ENCODE results near the gene WASHC3.

DNA sequence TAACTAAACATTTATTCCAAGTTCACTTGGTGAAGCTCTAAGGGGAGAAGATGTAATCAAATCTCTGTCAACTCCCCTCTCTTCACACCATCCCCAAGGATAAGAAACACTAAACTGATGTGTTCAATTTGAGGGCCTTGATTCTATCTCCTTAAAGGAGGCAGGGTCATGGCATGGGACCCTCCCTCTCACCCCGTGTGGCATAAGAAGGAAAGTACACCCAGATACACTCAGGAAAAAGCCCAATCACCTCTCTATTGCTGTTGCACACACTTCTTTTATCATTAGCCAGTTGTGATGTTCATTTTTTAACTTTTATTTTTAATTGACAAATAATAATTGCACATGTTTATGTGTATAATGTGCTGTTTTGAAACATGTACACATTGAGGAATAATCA lies 35.1 kb downstream of the WASHC3 start:
- TF ChIP-seq, protein P1, sequence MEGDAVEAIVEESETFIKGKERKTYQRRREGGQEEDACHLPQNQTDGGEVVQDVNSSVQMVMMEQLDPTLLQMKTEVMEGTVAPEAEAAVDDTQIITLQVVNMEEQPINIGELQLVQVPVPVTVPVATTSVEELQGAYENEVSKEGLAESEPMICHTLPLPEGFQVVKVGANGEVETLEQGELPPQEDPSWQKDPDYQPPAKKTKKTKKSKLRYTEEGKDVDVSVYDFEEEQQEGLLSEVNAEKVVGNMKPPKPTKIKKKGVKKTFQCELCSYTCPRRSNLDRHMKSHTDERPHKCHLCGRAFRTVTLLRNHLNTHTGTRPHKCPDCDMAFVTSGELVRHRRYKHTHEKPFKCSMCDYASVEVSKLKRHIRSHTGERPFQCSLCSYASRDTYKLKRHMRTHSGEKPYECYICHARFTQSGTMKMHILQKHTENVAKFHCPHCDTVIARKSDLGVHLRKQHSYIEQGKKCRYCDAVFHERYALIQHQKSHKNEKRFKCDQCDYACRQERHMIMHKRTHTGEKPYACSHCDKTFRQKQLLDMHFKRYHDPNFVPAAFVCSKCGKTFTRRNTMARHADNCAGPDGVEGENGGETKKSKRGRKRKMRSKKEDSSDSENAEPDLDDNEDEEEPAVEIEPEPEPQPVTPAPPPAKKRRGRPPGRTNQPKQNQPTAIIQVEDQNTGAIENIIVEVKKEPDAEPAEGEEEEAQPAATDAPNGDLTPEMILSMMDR (IDR thresholded peaks at IDR 0.05; ENCODE audit: poor library complexity): no peak
- no peak for TF ChIP-seq EZH2 (IDR thresholded peaks at IDR 0.05; ENCODE audit: borderline replicate concordance)

Measured in hepatocyte (in vitro differentiated cells).